ENCODE measurements around the gene MOG. TPM values are rescaled to one million over a fixed set of nuclear protein-coding genes. Genes with fewer than 3 reads are reported as not detected.

The MOG gene
- total RNA-seq, 1 donor from 2014 or later, result not detected

GRCh38 chr6:29676981-29677601 lies 20.2 kb downstream of the MOG start:
- DNase-seq, result no peak

GRCh38 chr6:29678114-29678513 lies 21.2 kb downstream of the MOG start:
- DNase-seq, result no peak

GRCh38 chr6:29679962-29680361 lies 23.1 kb downstream of the MOG start:
- no peak for DNase-seq

GRCh38 chr6:29680416-29680815 lies 23.5 kb downstream of the MOG start:
- no peak for DNase-seq

GRCh38 chr6:29680904-29681303 lies 24.0 kb downstream of the MOG start, which contains the start of gene ZFP57:
Gene ZFP57 (minus strand): TSS chr6:29681152. CDS start chr6:29677003, 4,149 bp downstream.
- DNase-seq, result no peak

- no peak for DNase-seq
Measured at GRCh38 chr6:29681811-29682210, 24.9 kb downstream of the MOG start.

- no peak for DNase-seq
Measured at GRCh38 chr6:29685718-29686326, 28.9 kb downstream of the MOG start.

GRCh38 chr6:29694637-29695036 lies 37.7 kb downstream of the MOG start:
- DNase-seq, result no peak

GRCh38 chr6:29696147-29697125 lies 39.5 kb downstream of the MOG start:
- no peak for DNase-seq

GRCh38 chr6:29702519-29703103 lies 45.7 kb downstream of the MOG start:
- DNase-seq, result no peak

GRCh38 chr6:29705389-29706231 lies 48.7 kb downstream of the MOG start:
- peak; percentile 4 for DNase-seq

GRCh38 chr6:29708432-29709179 lies 51.7 kb downstream of the MOG start:
- no peak for DNase-seq

GRCh38 chr6:29709188-29709587 lies 52.3 kb downstream of the MOG start:
- no peak for DNase-seq

- no peak for DNase-seq
Measured at GRCh38 chr6:29710281-29710941, 53.5 kb downstream of the MOG start.

- no peak for DNase-seq
Measured at GRCh38 chr6:29720863-29721262, 64.0 kb downstream of the MOG start.

Small RNAs within 50 kb of the gene (small RNA-seq; reads per million reads assigned to genes)
- not detected for gene SUMO2P1 (ENCODE audit: low replicate concordance)

Other genes starting within 250 kb of the MOG start
- not detected for gene OR12D1, start 242.2 kb upstream of the MOG start, total RNA-seq
- gene OR10C1, start 217.8 kb upstream of the MOG start, total RNA-seq, result not detected
- not detected for gene OR11A1, start 200.0 kb upstream of the MOG start, total RNA-seq
- not detected for gene OR2H1, start 199.9 kb upstream of the MOG start, total RNA-seq
- 0.39 TPM for gene MAS1L, start 169.1 kb upstream of the MOG start, total RNA-seq
- not detected for gene UBD, start 97.4 kb upstream of the MOG start, total RNA-seq
- gene OR2H2, start 72.0 kb upstream of the MOG start, total RNA-seq, result not detected
- 28.8 TPM for gene GABBR1, start 23.9 kb upstream of the MOG start, total RNA-seq
- gene ZFP57, start 24.1 kb downstream of the MOG start, total RNA-seq, result 0.59 TPM
- 14.7 TPM for gene HLA-F, start 66.3 kb downstream of the MOG start, total RNA-seq
- 0.10 TPM for gene HLA-G, start 170.7 kb downstream of the MOG start, total RNA-seq

Measured in skin of body (tissue), 3 donors.